Stimulated activated CD8-positive, alpha-beta memory T cell treated with anti-CD3 and anti-CD28 coated beads, Interleukin-7, amount 100 ng/mL, for 24 hours (primary cell): ENCODE measurements around the gene CDKAL1.
"Not testable (repeated sequence)": the region's sequence is repeated elsewhere in the genome, so short reads cannot be mapped to it uniquely, and the experiment has no call there.

Source experiments
- DNase-seq: peaks from one replicate; pipeline ENCODE4 v3.0.0-alpha.2; 2020; ENCODE audit warnings: low read depth

Gene CDKAL1

DNA sequence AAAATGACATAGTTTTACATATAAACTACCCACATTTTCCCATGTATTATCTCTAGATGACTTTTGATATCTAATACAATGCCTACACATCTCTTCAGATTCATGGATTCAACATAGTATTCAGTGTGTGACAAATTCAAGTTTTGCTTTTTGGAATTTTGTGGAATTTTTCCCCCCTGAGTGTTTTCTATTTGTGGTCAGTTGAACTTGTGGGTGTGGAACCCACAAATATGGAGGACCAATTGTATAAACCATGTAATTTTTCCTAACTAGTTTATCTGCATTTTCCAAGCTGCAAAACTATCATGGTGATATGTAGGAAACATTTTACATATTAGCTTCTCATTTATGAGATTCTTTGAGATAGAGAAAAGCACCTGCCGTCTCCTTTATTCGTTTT is 685.0 kb downstream of the CDKAL1 start:
- no peak for DNase-seq

DNA sequence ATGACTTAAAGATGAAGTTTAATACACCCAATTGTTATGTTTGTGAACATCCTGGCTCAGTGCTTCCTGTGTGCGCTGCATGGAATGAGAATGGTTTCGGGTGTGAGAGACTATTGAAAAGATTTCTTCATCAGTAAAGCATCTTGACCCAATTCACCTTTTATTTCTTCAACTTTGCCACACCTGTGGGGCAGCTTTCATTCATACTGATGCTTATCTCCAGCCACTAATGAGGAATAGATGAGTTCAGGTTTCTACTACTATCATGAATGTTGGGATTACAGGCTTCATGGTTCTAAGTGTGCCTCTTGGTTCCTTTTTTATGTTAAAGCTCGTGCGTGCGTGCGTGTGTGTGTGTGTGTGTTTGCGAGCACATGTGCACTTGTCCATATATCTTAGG is 685.6 kb downstream of the CDKAL1 start:
- no peak for DNase-seq

DNA sequence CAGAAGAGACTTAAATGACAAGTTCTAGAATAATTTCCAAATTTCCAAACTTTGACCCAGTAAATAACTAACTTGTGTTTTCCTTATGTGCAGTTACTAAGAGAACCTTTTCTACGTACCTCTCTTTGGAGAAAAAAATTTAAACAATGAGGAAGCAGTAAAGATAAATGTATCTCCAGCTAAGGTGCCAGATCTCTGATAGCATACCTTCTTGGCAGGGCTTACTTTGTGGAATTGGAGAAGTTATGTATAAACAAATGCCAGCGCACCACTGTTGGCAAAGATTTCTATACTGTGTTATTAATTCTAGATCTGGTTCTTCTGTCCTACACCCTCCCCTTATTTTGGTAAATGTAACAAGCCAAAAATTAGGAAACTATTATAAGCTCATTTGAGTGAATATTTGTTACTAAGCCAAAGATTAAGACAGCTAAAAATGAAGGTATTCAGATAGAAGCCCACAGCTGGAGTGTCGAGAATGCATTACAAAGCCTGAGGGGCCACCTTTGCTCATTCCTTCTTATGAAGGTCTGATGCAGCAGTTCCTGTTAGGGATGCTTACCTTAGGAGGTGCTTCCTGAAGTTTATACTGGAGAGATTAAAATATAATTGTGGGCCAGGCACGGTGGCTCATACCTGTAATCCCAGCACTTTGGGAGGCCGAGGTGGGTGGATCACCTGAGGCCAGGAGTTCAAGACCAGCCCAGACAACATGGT is 686.2 kb downstream of the CDKAL1 start:
- no peak for DNase-seq

- DNase-seq: no peak
These were observed 688.4 kb downstream of the CDKAL1 start for GRCh38 chr6:21222656-21223055.

- DNase-seq: no peak
These were observed 691.7 kb downstream of the CDKAL1 start for GRCh38 chr6:21225912-21226311.

DNA sequence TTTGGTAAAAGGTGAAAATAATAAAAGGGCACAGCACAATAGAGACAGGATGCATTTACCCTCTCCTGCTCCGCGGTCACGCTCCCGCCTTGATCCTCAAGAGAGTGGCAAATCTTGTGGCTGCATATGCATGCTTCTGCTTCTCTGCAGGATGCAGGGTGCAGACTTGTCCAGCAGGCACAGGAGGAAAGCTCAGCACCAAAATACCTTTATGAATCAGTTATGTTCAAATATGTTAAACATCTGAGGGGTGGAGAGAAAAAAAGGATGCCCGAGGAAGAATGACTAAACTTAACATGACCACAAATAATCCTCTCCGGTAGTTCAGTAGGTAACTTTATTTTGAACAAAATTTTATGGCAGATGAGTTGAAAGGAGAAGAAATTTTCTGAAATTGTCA is 693.2 kb downstream of the CDKAL1 start:
- no peak for DNase-seq

DNA sequence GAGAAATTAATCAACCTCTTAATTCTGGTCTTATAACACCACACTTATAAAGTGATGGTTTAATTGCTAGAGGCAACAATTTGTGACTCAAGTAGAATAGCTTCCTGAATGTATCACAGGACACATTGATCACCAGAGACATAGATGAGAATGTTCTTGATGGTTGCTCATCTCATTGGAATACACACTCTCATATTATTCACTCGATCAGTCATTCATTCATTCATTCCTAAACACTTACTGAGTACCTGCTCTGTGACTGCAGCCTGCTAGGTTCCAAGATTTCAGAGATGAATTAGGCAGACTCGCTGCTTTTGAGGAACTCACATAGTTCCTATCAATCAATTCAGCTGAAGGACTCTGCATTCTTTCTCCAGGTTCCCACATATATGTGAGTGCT is 694.2 kb downstream of the CDKAL1 start:
- no peak for DNase-seq

DNA sequence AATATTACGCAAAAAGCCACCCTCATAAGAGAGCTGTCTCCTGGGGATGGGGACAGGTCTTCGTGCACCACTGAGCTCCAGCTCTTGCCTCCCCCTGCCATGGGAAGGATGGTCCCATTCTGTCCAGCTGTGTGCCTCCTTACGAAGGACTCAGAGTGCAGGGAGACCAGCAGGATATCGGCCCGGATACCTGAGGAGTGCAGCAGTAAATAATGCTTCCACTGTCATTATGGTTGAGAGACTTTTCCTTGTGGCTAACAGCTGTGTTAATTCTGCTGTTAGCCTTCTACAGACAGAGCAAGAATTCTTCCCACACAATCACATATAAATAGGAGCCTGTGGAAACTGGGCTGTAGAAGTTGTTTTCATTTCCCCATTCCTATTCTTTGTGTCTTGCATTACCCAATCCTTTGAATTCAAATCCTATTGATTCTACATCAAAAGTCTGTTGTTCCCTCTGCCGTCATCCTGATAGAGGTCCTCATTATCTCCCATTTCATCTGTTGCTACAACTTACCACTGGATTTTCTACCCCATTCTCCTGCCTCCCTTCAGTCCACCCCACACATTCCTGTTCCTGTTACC is 694.7 kb downstream of the CDKAL1 start:
- no peak for DNase-seq

- DNase-seq: no peak
These were observed 696.3 kb downstream of the CDKAL1 start for GRCh38 chr6:21230536-21230935.

DNA sequence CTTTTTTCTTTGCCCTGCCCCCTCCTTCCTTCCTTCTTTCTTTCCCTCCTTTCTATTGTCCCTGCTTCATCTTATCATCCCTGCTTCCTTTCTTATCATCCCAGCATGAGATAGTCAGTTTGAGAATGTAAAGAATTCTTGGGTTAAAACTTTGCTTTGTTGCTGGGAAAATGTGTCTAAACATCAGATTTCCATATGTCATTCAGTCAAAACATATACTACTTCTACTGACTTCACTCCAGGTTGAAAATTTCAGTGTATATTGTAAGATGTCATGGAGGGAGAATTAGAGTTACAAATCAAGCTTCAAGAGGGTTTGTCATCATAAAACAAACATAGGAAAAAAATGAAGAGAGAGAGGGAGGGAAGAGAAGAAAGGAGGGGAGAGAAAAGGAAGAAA is 700.9 kb downstream of the CDKAL1 start:
- DNase-seq: no peak

DNA sequence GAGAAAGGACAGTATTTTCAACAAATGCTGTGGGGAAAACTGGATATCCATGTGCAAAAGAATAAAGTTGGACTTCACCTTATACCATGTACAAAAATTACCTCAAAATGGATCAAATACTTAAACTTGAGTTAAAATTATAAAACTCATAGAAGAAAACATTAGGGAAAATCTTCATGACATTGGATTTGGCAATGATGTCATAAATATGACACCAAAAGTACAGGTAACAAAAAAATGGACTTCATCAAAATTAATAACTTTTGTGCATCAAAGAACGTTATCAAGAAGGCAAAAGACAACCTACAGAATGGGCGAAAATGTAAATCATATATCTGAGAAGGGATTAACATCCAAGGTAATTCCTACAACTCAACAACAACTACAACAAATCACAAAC is 704.0 kb downstream of the CDKAL1 start:
- DNase-seq: no peak

GRCh38 chr6:21240709-21241108 is 706.5 kb downstream of the CDKAL1 start:
- DNase-seq: no peak

DNA sequence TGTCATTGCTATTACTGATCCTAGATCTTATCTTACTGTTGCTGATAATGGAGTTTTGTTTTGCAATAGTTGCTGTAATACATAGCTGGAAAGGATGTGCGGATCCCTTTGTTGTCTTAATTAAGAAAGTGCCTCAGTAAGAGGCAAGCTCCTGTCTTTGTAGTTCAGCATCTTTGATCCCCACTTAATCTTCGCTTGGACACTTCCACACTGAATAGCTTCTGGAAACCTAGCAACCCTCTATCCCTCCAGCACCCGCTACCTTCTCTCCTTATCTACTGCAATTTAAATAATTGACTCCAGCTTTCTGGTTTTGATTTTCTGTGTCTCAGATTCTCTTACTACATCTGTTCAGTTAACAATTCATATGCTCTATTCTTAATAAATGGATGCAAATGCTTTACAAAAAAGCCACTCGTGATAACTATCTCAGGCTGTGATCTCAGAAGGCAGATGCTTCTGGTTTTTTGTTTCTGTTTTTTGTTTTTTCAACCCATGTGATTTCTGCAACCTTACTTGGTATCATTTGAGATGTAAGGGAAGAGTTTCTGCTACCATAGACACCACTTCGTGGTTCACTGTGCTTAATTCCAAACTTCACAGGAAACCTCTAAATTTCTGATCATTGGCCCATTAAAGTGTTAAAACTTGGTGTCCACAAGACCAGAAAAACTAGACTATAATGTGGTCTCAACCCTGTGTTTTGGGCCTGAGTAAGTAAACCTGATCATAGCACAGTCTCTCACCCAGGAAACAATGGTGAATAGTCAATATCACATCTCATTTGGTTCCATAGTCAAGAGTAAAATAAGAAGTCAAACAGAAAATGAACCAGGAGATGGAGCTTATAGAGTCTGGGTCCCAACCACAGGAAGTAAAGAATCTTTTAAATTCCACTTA is 707.2 kb downstream of the CDKAL1 start:
- no peak for DNase-seq

GRCh38 chr6:21244897-21245470 is 710.7 kb downstream of the CDKAL1 start:
- DNase-seq: no peak

GRCh38 chr6:21245488-21245887 is 711.2 kb downstream of the CDKAL1 start:
- no peak for DNase-seq

- DNase-seq: no peak
These were observed 711.8 kb downstream of the CDKAL1 start for GRCh38 chr6:21246075-21246474.

- DNase-seq: not testable (repeated sequence)
These were observed 720.2 kb downstream of the CDKAL1 start for GRCh38 chr6:21254460-21254859.

GRCh38 chr6:21256197-21256596 is 721.9 kb downstream of the CDKAL1 start:
- no peak for DNase-seq

DNA sequence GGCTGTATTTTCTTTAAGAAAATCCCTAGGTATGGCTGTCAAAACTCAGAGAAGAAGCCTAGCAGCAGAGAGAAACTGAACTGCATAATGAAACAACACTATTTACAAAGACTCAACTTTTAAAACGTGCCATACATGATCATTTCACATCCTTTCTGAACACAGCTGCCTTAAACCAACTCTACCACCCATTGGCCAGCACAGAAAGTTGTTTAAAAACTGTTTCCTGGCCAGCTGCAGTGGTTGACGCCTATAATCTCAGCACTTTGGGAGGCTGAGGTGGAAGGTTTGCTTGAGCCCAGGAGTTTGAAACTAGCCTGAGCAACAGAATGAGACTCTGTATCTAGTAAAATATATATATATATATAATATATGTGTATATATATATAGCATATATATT is 722.9 kb downstream of the CDKAL1 start:
- no peak for DNase-seq

- no peak for DNase-seq
These were observed 724.4 kb downstream of the CDKAL1 start for GRCh38 chr6:21258665-21259064.

- DNase-seq: no peak
These were observed 725.4 kb downstream of the CDKAL1 start for GRCh38 chr6:21259660-21260059.

DNA sequence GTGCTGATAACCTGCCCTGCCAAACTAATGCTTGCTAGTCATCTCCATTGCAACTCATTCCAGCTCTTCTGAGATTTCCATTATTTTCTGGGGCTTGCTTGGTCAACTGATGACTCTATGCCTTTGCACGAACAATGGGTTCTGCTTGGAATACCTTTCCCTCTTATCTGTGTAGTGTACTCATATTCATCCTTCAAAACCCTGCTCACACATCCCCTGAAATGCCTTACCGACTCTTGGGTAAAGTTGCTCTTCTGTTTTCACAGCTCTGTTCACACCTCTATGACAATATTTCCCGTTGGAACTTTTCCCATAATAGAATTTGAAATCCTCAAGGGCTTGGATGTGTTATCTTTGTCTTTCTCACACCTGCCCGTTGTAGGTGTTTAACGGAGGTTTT is 728.2 kb downstream of the CDKAL1 start:
- no peak for DNase-seq
